IMR-90 (cell line): ENCODE measurements around the gene FOXO3. TPM values are rescaled to one million over a fixed set of nuclear protein-coding genes. Genes with fewer than 3 reads are reported as not detected.

Experiments used
- ATAC-seq: fragments of 200-7000 bp; cut with Tn5 transposase; 2 replicates; pipeline ENCODE4 v1.9.1; 2020; ENCODE audit warnings: low read depth, mild to moderate bottlenecking, moderate library complexity
- BruUV-seq: library from RNA; stranded (reverse); fragments of 400-500 nt; replicated peaks from 2 replicates; lab custom pipeline; 2021; lab: Mats Ljungman, UMichigan
- CTCF ChIA-PET: fragments of 300-600 bp; formaldehyde crosslinking; extraction: SDS; loops from one replicate; lab custom pipeline; 2021; ENCODE audit warnings: antibody characterized with exemption; lab: Yijun Ruan, JAX
- POLR2A ChIA-PET: fragments of 300-600 bp; sonication (Branson Sonifier 250); formaldehyde crosslinking; loops from one replicate; lab custom pipeline; 2022; ENCODE audit warnings: antibody characterized with exemption; ENCODE audit not compliant: unreplicated experiment; lab: Charles Lee
- DNase-seq: peaks from one replicate; pipeline ENCODE4 v3.0.0; 2013
- H2AFZ ChIP-seq: replicated peaks from 2 replicates; pipeline ENCODE3; 2013; ENCODE audit warnings: low read length, mild to moderate bottlenecking; ENCODE audit not compliant: poor library complexity
- H2AK5ac ChIP-seq: 2 replicates; pipeline ENCODE4 v1.6.1; 2013; ENCODE audit warnings: low read depth, low read length, inconsistent platforms
- H2AK9ac ChIP-seq: replicated peaks from 2 replicates; pipeline ENCODE3; 2013; ENCODE audit warnings: mild to moderate bottlenecking, low read depth, low read length, moderate library complexity; ENCODE audit not compliant: poor library complexity
- H2BK120ac ChIP-seq: 2 replicates; pipeline ENCODE4 v1.6.1; 2013; ENCODE audit warnings: low read depth, low read length, inconsistent platforms
- H2BK15ac ChIP-seq: 3 replicates; pipeline ENCODE4 v1.6.1; 2013; ENCODE audit warnings: low read depth, low read length, inconsistent platforms
- H2BK20ac ChIP-seq: 2 replicates; pipeline ENCODE4 v1.6.1; 2013; ENCODE audit warnings: low read depth, mild to moderate bottlenecking, inconsistent platforms, low read length, moderate library complexity
- H2BK5ac ChIP-seq: 2 replicates; pipeline ENCODE4 v1.6.1; 2013; ENCODE audit warnings: mild to moderate bottlenecking, low read depth, low read length, inconsistent platforms; ENCODE audit not compliant: poor library complexity, severe bottlenecking
- H3K14ac ChIP-seq: replicated peaks from 2 replicates; pipeline ENCODE4 v1.6.1; 2013; ENCODE audit warnings: low read depth, low read length, inconsistent platforms
- H3K18ac ChIP-seq: 2 replicates; pipeline ENCODE4 v1.6.1; 2013; ENCODE audit warnings: low read depth, low read length, control low read depth
- H3K23ac ChIP-seq: 2 replicates; pipeline ENCODE4 v1.6.1; 2013; ENCODE audit warnings: low read depth, low read length, inconsistent platforms
- H3K27ac ChIP-seq: 2 replicates; pipeline ENCODE4 v1.5.1; 2013; ENCODE audit warnings: mild to moderate bottlenecking, control low read depth, low read length; ENCODE audit not compliant: insufficient read depth
- H3K27me3 ChIP-seq: 2 replicates; pipeline ENCODE4 v1.6.1; 2013; ENCODE audit warnings: low read length; ENCODE audit not compliant: control insufficient read depth, insufficient read depth
- H3K36me3 ChIP-seq: 2 replicates; pipeline ENCODE4 v1.6.1; 2013; ENCODE audit warnings: low read length, mixed read lengths; ENCODE audit not compliant: control insufficient read depth, insufficient read depth
- H3K4ac ChIP-seq: 2 replicates; pipeline ENCODE4 v1.6.1; 2013; ENCODE audit warnings: low read depth, low read length, inconsistent platforms
- H3K4me1 ChIP-seq: 2 replicates; pipeline ENCODE4 v1.6.1; 2013; ENCODE audit warnings: low read length, mixed read lengths; ENCODE audit not compliant: control insufficient read depth, insufficient read depth
- H3K4me2 ChIP-seq: 2 replicates; pipeline ENCODE4 v1.6.1; 2013; ENCODE audit warnings: low read depth, mild to moderate bottlenecking, control low read depth, low read length, moderate library complexity
- H3K4me3 ChIP-seq: 2 replicates; pipeline ENCODE4 v1.5.1; 2013; ENCODE audit warnings: low read depth, mild to moderate bottlenecking, control low read depth, low read length, moderate library complexity; ENCODE audit not compliant: insufficient read depth
- H3K56ac ChIP-seq: 2 replicates; pipeline ENCODE4 v1.6.1; 2013; ENCODE audit warnings: low read length, inconsistent platforms; ENCODE audit not compliant: insufficient read depth; ENCODE audit errors: extremely low read depth
- H3K79me1 ChIP-seq, 2 experiments: 2 replicates each; pipeline ENCODE4 v1.6.1; 2013; ENCODE audit warnings: low read length in 2 of 2, inconsistent platforms in 1 of 2, low read depth in 1 of 2
- H3K9ac ChIP-seq: 2 replicates; pipeline ENCODE4 v1.6.1; 2013; ENCODE audit warnings: low read depth, low read length, control low read depth
- H3K9me1 ChIP-seq: 2 replicates; pipeline ENCODE4 v1.6.1; 2013; ENCODE audit warnings: low read length, inconsistent platforms; ENCODE audit not compliant: insufficient read depth
- H3K9me3 ChIP-seq: 2 replicates; pipeline ENCODE4 v1.6.1; 2013; ENCODE audit warnings: low read length; ENCODE audit not compliant: control insufficient read depth, insufficient read depth
- H4K20me1 ChIP-seq: 2 replicates; pipeline ENCODE4 v1.6.1; 2013; ENCODE audit warnings: low read length, inconsistent platforms; ENCODE audit not compliant: insufficient read depth
- H4K5ac ChIP-seq: 2 replicates; pipeline ENCODE4 v1.6.1; 2013; ENCODE audit warnings: mild to moderate bottlenecking, low read depth, low read length, control low read depth
- H4K8ac ChIP-seq, 2 experiments: 2 replicates each; pipeline ENCODE4 v1.6.1; 2013; ENCODE audit warnings: low read depth in 2 of 2, low read length in 2 of 2, control low read depth in 1 of 2, inconsistent platforms in 1 of 2
- H4K91ac ChIP-seq: 2 replicates; pipeline ENCODE4 v1.6.1; 2013; ENCODE audit warnings: low read depth, low read length, inconsistent platforms; ENCODE audit not compliant: insufficient read depth
- FOS ChIP-seq: fragments of 150-350 bp; IDR thresholded peaks from 2 replicates; pipeline ENCODE4 v1.6.1; 2016; ENCODE audit warnings: low read depth, low read length
- MXI1 ChIP-seq: IDR thresholded peaks from 2 replicates; pipeline ENCODE4 v1.6.1; 2012; ENCODE audit warnings: low read depth, mild to moderate bottlenecking, low read length, moderate library complexity, borderline replicate concordance
- SMC3 ChIP-seq: fragments of 150-350 bp; IDR thresholded peaks from 2 replicates; pipeline ENCODE4 v1.6.1; 2016; ENCODE audit warnings: low read depth, mild to moderate bottlenecking, antibody characterized with exemption, low read length, moderate library complexity
- WGBS, 2 experiments: methylation state at CpG; one replicate each; pipeline versions ENCODE4 v1.1.5 to v1.1.7; 2013; ENCODE audit warnings: missing lambda C conversion rate in 2 of 2; ENCODE audit not compliant: insufficient read length in 1 of 2; ENCODE audit errors: extremely low coverage in 2 of 2; 5-methylcytosine and 5-hydroxymethylcytosine counted together
- dilution Hi-C: fragments of 300-500 bp; cut with HindIII; formaldehyde crosslinking; loops from one replicate; pipeline ENCODE4 v1.14.3; 2018; ENCODE audit warnings: low sequenced_read_pairs; ENCODE audit not compliant: unreplicated experiment
- in situ Hi-C: fragments of 300-500 bp; cut with MboI; formaldehyde crosslinking; loops from 3 replicates; pipeline ENCODE4 v1.14.3; 2019; ENCODE audit warnings: low sequenced_read_pairs, inconsistent platforms, mixed read lengths
- intact Hi-C: fragments of 100-400 bp; cut with micrococcal nuclease; formaldehyde crosslinking; loops from 2 replicates; pipeline ENCODE4 v1.10.0; 2022
- polyA plus RNA-seq, 3 experiments: library from polyadenylated mRNA; depleted of rRNA; stranded (reverse); fragments of >200 nt; gene quantifications; 2 replicates each; pipeline ENCODE4 v1.2.3, GENCODE V29; 2012; ENCODE audit warnings: low replicate concordance in 1 of 3
- total RNA-seq: library from RNA; depleted of rRNA; stranded (reverse); fragments of >200 nt; gene quantifications from 2 replicates; pipeline ENCODE4 v1.2.3, GENCODE V29; 2012
- TF ChIP-seq, protein P1 (sequence below): fragments of 150-350 bp; IDR thresholded peaks from 2 replicates; pipeline ENCODE4 v1.6.1; 2016; ENCODE audit warnings: low read depth, mild to moderate bottlenecking, low read length, moderate library complexity, borderline replicate concordance

The FOXO3 gene
- total and polyA plus RNA-seq, 2 of the 4 experiments (the other 2 are of a cell fraction), result 17.5 to 38.7 TPM

- Histone ChIP-seq H3K27ac (no peak overlapping the region), H3K27me3 (no peaks in the 10 kb centered on the region), H3K4me2 (no peak overlapping the region), H2AK9ac (no peak overlapping the region), H3K36me3 (no peaks in the 10 kb centered on the region), H4K8ac (no peak overlapping the region), H3K9me3 (no peaks in the 10 kb centered on the region), H2BK20ac (peak overlapping the region; percentile 41; the same call in 1 of the 2 replicates), H3K4ac (peak overlapping the region; percentile 54), H2BK120ac (peak overlapping the region; percentile 59), H4K5ac (no peak overlapping the region), H2AFZ (peak overlapping the region; percentile 19), H2BK5ac (peak overlapping the region; percentile 4), H3K23ac (no peak overlapping the region), H3K4me3 (no peak overlapping the region), H3K14ac (peak overlapping the region; percentile 17; the same call in 1 of the 2 replicates), H4K20me1 (no peaks in the 10 kb centered on the region), H3K79me1 (peaks cover 0 to 7% of the 10 kb centered on the region in 2 experiments; a peak in 1 of 4 replicates), H3K9me1 (peaks cover 15% of the 10 kb centered on the region; the same call in 1 of the 2 replicates), H2BK15ac (peak overlapping the region; percentile 26; the same call in 2 of the 3 replicates), H4K91ac (no peak overlapping the region), H3K18ac (no peak overlapping the region), H2AK5ac (peak overlapping the region; percentile 80), H3K4me1 (peaks cover 14% of the 10 kb centered on the region), H3K56ac (no peak overlapping the region), H3K9ac (no peak overlapping the region)
- peak; percentile 46 for DNase-seq
- intact Hi-C loops, result no loop called here
- dilution Hi-C loops, result no loop called here
- ChIA-PET POLR2A (no interaction called here), CTCF (no interaction called here)
- no TSS peak for BruUV-seq
- ATAC-seq, result peak; percentile 63
- 60% methylated on average over 1 of the region's 16 CpGs; no CpG with 5 or more reads in 1 of the 2 experiments for WGBS, 2 experiments
- TF ChIP-seq MXI1 (no peak), FOS (peak; percentile 21; the same call in 1 of the 2 replicates), SMC3 (no peak)
- TF ChIP-seq, protein P1, sequence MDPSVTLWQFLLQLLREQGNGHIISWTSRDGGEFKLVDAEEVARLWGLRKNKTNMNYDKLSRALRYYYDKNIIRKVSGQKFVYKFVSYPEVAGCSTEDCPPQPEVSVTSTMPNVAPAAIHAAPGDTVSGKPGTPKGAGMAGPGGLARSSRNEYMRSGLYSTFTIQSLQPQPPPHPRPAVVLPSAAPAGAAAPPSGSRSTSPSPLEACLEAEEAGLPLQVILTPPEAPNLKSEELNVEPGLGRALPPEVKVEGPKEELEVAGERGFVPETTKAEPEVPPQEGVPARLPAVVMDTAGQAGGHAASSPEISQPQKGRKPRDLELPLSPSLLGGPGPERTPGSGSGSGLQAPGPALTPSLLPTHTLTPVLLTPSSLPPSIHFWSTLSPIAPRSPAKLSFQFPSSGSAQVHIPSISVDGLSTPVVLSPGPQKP, result no peak
- in situ Hi-C loops, result no loop called here
Observed at GRCh38 chr6:108732091-108732870, 171.6 kb downstream of the FOXO3 start.
